Measurements from ENCODE around the gene LAMC1. TPM values are rescaled to one million over a fixed set of nuclear protein-coding genes. Genes with fewer than 3 reads are reported as not detected.

The LAMC1 gene
- total RNA-seq, 1 donor from 2014 or later, result 0.39 TPM

- no peak within 1 kb of the TSS for H3K27ac Mint-ChIP-seq
- no peaks in the 10 kb centered on the region for H3K4me1 Mint-ChIP-seq (ENCODE audit: low read depth)
- intact Hi-C loops (cut with micrococcal nuclease), result no loop called here
- H3K9me3 Mint-ChIP-seq, result no peaks in the 10 kb centered on the region
- H3K27me3 Mint-ChIP-seq (ENCODE audit: low read depth), result peaks cover 39% of the 10 kb centered on the region
- H3K4me3 Mint-ChIP-seq (ENCODE audit: low read depth), result no peak within 1 kb of the TSS
- H3K36me3 Mint-ChIP-seq (ENCODE audit: low read depth), result no peaks in the 10 kb centered on the region
- DNase-seq (ENCODE audit: low spot score), result no peak
Measured at GRCh38 chr1:183185941-183186490, 162.8 kb downstream of the LAMC1 start, which contains the start of gene LAMC2. LAMC2 (plus strand) TSS chr1:183186264; CDS start chr1:183186353, 89 bp downstream.

GRCh38 chr1:183186841-183187240 lies 163.6 kb downstream of the LAMC1 start:
- Mint-ChIP-seq H3K4me3 (ENCODE audit: low read depth) (no peak overlapping the region), H3K27ac (no peak overlapping the region), H3K27me3 (ENCODE audit: low read depth) (peaks cover 41% of the 10 kb centered on the region), H3K4me1 (ENCODE audit: low read depth) (no peaks in the 10 kb centered on the region), H3K36me3 (ENCODE audit: low read depth) (no peaks in the 10 kb centered on the region), H3K9me3 (no peaks in the 10 kb centered on the region)
- DNase-seq (ENCODE audit: low spot score), result no peak
- intact Hi-C loops (cut with micrococcal nuclease), result no loop called here

GRCh38 chr1:183188240-183188639 lies 165.0 kb downstream of the LAMC1 start:
- Mint-ChIP-seq H3K27me3 (ENCODE audit: low read depth) (peaks cover 44% of the 10 kb centered on the region), H3K36me3 (ENCODE audit: low read depth) (no peaks in the 10 kb centered on the region), H3K27ac (no peak overlapping the region), H3K4me3 (ENCODE audit: low read depth) (no peak overlapping the region), H3K4me1 (ENCODE audit: low read depth) (no peaks in the 10 kb centered on the region), H3K9me3 (no peaks in the 10 kb centered on the region)
- DNase-seq (ENCODE audit: low spot score), result no peak
- intact Hi-C loops (cut with micrococcal nuclease), result no loop called here

- no peak overlapping the region for H3K4me3 Mint-ChIP-seq (ENCODE audit: low read depth)
- peaks cover 31% of the 10 kb centered on the region for H3K27me3 Mint-ChIP-seq (ENCODE audit: low read depth)
- no peaks in the 10 kb centered on the region for H3K9me3 Mint-ChIP-seq
- peaks cover 12% of the 10 kb centered on the region for H3K4me1 Mint-ChIP-seq (ENCODE audit: low read depth)
- H3K27ac Mint-ChIP-seq, result no peak overlapping the region
- no peak for DNase-seq (ENCODE audit: low spot score)
- intact Hi-C loops (cut with micrococcal nuclease), result no loop called here
- no peaks in the 10 kb centered on the region for H3K36me3 Mint-ChIP-seq (ENCODE audit: low read depth)
Measured at GRCh38 chr1:183191833-183192232, 168.6 kb downstream of the LAMC1 start.

GRCh38 chr1:183193963-183194525 lies 170.8 kb downstream of the LAMC1 start:
- Mint-ChIP-seq H3K36me3 (ENCODE audit: low read depth) (no peaks in the 10 kb centered on the region), H3K27me3 (ENCODE audit: low read depth) (peaks cover 21% of the 10 kb centered on the region), H3K27ac (no peak overlapping the region), H3K4me3 (ENCODE audit: low read depth) (no peak overlapping the region), H3K4me1 (ENCODE audit: low read depth) (peaks cover 12% of the 10 kb centered on the region), H3K9me3 (no peaks in the 10 kb centered on the region)
- intact Hi-C loops (cut with micrococcal nuclease), result no loop called here
- DNase-seq (ENCODE audit: low spot score), result no peak

- Mint-ChIP-seq H3K36me3 (ENCODE audit: low read depth) (no peaks in the 10 kb centered on the region), H3K27me3 (ENCODE audit: low read depth) (peaks cover 17% of the 10 kb centered on the region), H3K9me3 (no peaks in the 10 kb centered on the region), H3K27ac (no peak overlapping the region), H3K4me1 (ENCODE audit: low read depth) (peaks cover 12% of the 10 kb centered on the region), H3K4me3 (ENCODE audit: low read depth) (no peak overlapping the region)
- DNase-seq (ENCODE audit: low spot score), result peak; percentile 23
- intact Hi-C loops (cut with micrococcal nuclease), result no loop called here
Measured at GRCh38 chr1:183194527-183195141, 171.4 kb downstream of the LAMC1 start.

- no peak for DNase-seq (ENCODE audit: low spot score)
- no peaks in the 10 kb centered on the region for H3K9me3 Mint-ChIP-seq
- peaks cover 12% of the 10 kb centered on the region for H3K4me1 Mint-ChIP-seq (ENCODE audit: low read depth)
- H3K36me3 Mint-ChIP-seq (ENCODE audit: low read depth), result no peaks in the 10 kb centered on the region
- peaks cover 14% of the 10 kb centered on the region for H3K27me3 Mint-ChIP-seq (ENCODE audit: low read depth)
- H3K27ac Mint-ChIP-seq, result no peak overlapping the region
- no peak overlapping the region for H3K4me3 Mint-ChIP-seq (ENCODE audit: low read depth)
- intact Hi-C loops (cut with micrococcal nuclease), result no loop called here
Measured at GRCh38 chr1:183195142-183195574, 171.9 kb downstream of the LAMC1 start.

Other genes starting within 250 kb of the LAMC1 start
- gene NPL, start 233.6 kb upstream of the LAMC1 start, total RNA-seq, result 3.0 and 4.6 TPM in 2 replicates
- 302 and 322 TPM in 2 replicates for gene DHX9, start 184.1 kb upstream of the LAMC1 start, total RNA-seq
- not detected in 2 replicates for gene SHCBP1L, start 70.3 kb upstream of the LAMC1 start, total RNA-seq
- not detected in 2 replicates for gene LAMC2, start 162.8 kb downstream of the LAMC1 start, total RNA-seq